Activated naive CD8-positive, alpha-beta T cell treated with anti-CD3 and anti-CD28 coated beads, Interleukin-2, amount 50 U/mL, for 16 hours (primary cell): ENCODE data around the gene MDH2.
"Not testable (repeated sequence)": the region's sequence is repeated elsewhere in the genome, so short reads cannot be mapped to it uniquely, and the experiment has no call there.

ENCODE experiments used
- DNase-seq: peaks from one replicate; pipeline ENCODE4 v3.0.0-alpha.2; 2020; ENCODE audit warnings: low read depth, low spot score

MDH2 gene

DNA sequence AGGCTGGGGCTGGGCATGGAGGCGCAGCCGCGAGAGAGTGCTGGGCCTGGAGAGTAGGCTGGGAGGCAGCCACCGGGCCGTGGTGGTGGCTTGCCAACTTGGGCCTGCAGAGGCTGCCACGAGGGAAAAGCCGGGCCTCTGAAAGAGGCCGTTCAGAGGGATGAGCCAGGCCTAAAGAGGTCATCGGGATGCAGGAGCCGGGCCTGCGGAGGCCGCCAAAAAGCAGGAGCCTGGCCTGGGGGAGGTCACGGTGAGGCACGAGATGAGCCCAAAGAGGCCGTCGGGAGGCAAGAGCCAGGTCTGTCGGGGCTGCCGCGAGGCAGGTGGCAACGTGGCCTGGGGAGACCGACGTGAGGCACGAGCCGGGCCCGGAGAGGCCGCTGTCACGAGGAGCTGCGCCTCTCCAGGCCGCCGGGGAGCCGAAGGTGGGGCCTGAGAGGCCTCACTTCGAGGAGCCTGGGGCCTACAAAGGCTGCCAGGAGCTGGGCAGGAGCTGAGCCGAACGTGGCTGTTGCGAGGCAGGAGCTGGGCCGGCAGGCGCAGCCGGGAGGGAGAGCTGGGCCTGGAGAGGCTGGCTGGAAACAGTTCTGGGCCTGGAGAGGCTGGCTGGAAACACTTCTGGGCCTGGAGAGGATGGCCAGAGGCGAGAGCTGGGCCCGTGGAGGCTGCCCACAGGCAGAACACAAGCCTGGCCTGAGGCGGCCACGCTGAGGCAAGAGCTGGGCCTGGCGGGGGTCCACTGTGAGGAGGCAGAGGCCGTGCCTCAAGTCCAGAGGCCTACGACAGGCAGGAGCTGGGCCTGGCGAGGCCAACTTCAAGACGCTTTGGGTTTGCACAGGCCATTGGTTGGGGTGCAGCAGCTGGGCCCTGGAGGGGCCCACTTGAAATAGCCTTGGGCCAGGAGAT lies 24.6 kb downstream of the MDH2 start:
- DNase-seq = no peak

DNA sequence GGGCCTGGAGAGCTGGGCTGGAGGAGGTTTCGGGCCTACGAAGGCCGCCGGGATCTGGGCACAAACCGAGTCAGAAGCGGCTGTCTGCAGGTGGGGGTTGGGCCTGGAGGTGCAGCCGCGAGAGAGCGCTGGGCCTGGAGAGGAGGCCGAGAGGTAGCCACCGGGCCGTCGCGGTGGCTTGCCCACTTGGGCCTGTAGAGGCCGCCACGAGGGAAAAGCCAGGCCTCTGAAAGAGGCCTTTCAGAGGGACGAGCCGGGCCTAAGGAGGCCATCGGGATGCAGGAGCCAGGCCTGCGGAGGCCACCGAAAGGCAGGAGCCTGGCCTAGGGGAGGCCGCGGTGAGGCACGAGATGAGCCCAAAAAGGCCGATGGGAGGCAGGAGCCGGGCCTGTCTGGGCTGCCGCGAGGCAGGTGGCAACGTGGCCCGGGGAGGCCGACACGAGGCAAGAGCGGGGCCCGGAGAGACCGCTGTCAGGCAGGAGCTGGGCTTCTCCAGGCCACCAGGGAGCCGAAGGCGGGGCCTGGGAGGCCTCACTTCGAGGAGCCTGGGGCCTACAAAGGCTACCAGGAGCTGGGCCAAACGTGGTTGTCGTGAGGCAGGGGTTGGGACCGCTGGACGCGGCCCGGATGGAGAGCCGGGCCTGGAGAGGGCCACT lies 25.6 kb downstream of the MDH2 start:
- no peak for DNase-seq

GRCh38 chr7:76074306-76074971 lies 26.5 kb downstream of the MDH2 start:
- no peak for DNase-seq

GRCh38 chr7:76074972-76075370 lies 27.1 kb downstream of the MDH2 start:
- DNase-seq = no peak

- no peak for DNase-seq
These were observed 29.1 kb downstream of the MDH2 start for GRCh38 chr7:76076995-76077394.

DNA sequence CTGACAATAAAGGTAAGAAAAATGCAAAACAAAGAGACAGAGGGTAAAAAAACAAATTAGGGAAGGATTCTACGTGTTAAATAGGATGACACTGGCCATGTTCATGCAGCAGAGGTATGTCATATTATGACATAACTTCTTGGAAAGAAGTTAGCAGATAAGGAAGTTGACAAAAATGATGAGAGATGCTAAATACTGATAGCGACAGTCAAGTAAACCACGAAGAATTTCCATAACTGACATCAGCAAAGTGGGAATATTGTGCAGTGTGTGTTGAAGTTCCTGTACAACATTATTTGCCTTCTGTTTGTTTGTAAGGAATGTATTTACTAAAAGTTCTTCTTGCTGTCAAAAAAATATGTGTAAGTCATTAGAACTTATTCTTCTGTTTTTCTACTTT lies 29.5 kb downstream of the MDH2 start:
- no peak for DNase-seq

GRCh38 chr7:76080204-76080603 lies 32.3 kb downstream of the MDH2 start:
- no peak for DNase-seq

GRCh38 chr7:76084115-76084514 lies 36.2 kb downstream of the MDH2 start:
- DNase-seq = not testable (repeated sequence)

DNA sequence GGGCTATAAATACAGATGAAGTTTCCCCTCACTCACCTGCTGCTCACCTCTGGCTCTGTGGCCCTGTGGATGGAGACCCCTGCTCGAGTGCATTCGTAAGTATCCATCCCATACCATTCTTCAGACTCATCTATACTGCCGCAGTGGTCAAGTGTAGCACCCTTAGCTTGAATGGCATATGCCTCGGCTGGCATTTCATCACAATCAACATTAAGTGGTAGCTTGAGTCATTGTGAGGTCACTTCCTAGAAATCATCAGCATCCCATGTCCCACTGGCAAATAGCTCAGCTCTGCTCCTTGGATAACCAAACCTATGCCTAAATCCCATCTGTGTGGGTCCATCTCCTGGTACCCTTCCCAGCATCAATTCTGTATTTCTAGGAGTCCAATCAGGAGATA lies 38.2 kb downstream of the MDH2 start:
- no peak for DNase-seq

- DNase-seq = not testable (repeated sequence)
These were observed 39.5 kb downstream of the MDH2 start for GRCh38 chr7:76087362-76087791.

- DNase-seq = no peak
These were observed 42.1 kb downstream of the MDH2 start for GRCh38 chr7:76089865-76090475.

- no peak for DNase-seq
These were observed 43.6 kb downstream of the MDH2 start for GRCh38 chr7:76091506-76091905.

- DNase-seq = not testable (repeated sequence)
These were observed 45.6 kb downstream of the MDH2 start for GRCh38 chr7:76093531-76093930.

DNA sequence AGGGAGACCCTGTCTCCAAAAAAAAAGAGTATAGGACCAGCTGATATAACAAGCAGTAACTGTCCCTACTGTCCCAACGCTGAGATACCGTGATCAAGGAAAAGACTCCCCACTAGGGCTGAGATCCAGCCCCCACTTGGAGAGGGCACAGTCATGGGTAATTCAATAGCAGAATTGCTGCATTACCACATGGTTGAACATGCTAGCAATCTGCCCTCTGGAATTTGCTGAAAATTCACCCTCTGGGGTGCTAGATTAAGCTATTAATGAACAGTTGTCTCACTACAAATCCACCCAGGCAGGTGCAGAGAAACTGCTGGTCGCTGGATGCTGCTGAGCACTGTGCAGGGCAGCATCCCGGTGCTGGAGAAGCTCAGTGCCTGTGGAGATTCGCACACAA lies 46.4 kb downstream of the MDH2 start:
- not testable (repeated sequence) for DNase-seq

DNA sequence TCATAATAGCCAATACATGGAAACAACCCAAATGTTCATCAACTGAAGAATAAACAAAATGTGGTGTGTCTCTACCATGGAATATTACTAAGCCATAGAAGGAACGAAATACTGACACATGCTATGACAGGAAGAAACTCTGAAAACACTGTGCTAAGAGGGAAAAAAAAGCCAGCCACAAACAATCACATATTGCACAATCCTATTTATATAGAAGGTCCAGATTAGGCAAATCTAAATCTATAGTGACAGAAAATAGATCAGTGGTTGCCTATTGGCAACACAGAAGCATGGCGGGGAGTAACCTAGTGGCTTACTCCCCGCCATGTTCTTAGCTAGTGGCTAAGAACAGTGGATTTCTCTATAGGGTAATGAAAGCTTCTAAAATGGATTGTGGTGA lies 48.0 kb downstream of the MDH2 start:
- no peak for DNase-seq

DNA sequence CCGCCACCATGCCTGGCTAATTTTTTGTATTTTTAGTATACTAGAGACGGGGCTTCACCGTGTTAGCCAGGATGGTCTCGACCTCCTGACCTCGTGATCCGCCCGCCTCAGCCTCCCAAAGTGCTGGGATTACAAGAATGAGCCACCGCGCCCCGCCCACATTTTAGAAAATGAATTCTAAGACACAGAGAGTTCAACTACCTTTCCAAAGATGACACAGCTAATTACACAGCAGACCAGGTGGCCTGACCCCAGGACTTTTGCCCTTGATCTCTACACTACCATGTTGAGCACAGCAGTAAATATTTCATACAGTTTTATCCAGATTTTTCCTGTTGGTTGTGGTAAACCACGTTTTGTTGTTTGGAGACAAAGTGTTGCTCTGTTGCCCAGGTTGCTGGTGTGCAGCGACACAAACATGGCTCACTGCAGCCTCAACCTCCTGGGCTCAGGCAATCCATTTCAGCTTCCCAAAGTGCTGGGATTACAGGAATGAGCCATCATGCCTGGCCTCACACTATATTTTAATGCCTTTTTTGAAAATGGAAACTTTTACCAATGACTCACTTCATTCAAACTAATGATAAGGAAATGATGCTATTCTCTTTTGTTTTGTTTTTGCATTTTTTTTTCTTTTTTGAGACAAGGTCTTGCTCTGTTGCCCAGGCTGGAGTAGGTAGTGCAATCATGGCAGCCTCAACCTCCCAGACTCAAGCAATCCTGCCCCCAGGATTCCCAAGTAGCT lies 54.0 kb downstream of the MDH2 start:
- DNase-seq = not testable (repeated sequence)

DNA sequence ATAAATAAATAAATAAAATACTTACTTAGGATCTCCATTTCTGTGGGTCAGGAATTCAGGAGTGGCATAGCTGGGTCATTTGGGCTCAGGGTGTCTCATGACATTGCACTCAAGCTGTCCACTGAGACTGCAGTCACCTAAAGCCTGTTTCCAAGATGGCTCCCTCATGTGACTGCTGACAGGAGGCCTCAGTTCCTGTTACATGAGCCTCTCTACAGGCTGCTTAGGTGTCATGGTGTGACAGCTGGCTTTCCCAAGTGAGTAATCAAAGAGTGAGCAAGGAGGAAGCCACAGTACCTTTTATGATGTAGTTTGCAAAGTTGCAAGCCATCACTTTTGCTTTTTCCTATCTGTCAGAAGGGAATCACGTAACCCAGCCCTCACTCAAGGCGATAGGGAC lies 55.9 kb downstream of the MDH2 start:
- not testable (repeated sequence) for DNase-seq

GRCh38 chr7:76106130-76106529 lies 58.2 kb downstream of the MDH2 start:
- DNase-seq = not testable (repeated sequence)

- no peak for DNase-seq
These were observed 59.0 kb downstream of the MDH2 start for GRCh38 chr7:76106893-76107292.

DNA sequence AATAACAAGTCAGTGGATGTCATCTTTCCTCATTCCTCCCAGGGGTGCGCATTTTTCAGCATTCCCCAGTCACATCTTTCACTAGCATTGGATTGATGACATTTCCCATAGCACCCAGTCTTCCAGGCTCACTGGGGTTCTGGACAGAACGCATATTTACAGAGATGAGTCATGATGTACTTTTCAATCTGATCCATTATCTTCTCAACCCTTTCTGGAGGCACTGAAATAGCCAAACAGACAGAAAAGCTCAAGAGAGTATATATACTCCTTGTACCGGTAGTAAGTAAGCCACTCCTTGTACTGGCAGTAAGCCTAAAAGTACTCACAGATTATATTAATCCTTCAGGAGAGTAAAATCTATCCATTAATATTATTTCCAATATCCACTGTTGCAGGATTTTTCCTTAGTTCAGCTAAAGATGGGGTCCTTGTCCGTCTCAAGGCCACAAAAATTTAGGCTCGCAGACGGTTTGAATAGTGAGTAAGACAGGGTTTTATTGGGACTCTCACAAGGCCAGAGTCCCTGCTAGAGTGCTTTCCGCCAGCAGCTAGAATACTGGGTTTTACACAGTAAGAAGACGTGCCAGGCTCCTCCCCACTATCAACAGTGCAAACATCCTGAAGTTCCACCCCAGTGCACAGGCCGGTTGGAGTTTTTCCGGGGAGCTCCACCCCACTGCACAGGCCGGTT lies 60.8 kb downstream of the MDH2 start:
- DNase-seq = no peak
